Frontal cortex (tissue), 4 donors: ENCODE measurements around the gene ANXA6. TPM values are rescaled to one million over a fixed set of nuclear protein-coding genes. Genes with fewer than 3 reads are reported as not detected.
"Not testable (repeated sequence)": the region's sequence is repeated elsewhere in the genome, so short reads cannot be mapped to it uniquely, and the experiment has no call there.

Source experiments
- DNase-seq, 2 donors: peaks; one replicate each; pipeline ENCODE4 v3.0.0; 2012; ENCODE audit warnings: low spot score in 2 of 2
- FAIRE-seq: peaks from 2 replicates; lab custom pipeline; 2012; peaks lifted over from hg19 to GRCh38; lab: Jason Lieb, UNC
- total RNA-seq: library from RNA; depleted of rRNA; stranded (reverse); fragments of >200 nt; gene quantifications from one replicate; pipeline ENCODE4 v1.2.3, GENCODE V29; 2014
- donor health status: control.
- donor health status: control.
- donor health status: control.

The ANXA6 gene
- total RNA-seq: 48.9 TPM

DNA sequence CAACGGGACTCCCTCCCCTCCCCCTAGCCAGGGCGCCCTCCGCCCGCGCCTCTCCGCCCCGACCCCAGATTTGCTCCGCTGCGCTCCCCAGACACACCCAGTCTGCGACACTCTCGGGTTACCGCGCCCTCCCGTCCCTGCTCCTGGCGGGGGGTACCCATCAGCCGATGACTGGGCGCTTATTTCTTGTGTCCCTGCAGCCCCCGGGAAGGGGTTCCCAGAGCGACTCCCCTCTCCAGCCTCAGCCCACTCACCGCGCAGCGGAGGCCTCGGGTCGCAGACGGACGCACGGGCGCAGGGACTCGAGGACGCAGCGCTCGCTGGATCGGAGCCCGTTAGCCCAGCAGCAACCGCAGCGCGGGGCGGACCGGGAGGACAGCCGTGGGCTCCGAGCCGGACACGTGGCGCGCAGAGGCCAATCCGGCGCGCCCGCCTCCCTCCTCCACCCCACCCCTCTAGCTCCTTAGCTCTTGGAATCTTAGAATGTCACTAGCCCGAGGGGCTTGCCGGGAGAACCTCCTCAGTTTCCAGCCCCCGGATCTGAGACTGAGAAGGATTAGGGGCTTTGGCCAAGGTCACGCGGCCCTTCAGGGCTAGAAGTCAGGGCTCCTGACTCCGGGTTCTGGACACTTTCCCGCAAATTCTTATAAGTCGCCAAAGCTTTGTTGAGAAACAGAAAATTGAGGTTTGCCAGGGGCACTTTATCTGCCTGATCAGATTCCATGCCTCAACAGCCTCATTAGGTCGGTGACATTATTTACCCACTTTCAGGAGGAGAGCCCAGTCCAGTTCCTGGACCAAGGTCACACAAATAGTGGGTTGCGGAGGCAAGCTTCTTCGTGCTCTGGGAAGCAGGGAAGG, at the start of gene ANXA6:
TSS of gene ANXA6 (minus strand) at position 354 of the 861 bp plus-strand sequence. CDS start 9,878 bp downstream, outside the sequence.
- FAIRE-seq (no peak), DNase-seq (peak; percentile 81 to 88)

DNA sequence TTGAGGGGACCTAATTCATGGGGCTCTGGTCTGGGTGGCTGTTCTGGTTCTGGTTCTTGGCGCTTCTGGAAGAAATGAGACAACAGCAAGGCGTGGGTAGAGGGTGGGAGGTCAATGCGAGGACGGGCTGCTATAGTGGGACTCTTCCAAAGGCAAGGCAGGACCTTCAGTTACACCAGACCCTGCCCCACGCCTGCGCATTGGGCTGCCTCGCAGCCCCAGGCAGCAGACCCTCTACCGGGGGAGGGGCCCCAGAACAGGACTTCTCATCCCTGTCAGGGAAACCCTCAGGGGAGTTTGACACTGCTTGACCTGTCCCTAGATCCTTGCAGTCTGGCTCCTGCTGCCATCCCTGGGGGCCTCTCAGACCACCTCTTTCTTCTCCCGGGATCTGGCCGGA, 47.8 kb upstream of the ANXA6 start:
- no peak for FAIRE-seq

DNA sequence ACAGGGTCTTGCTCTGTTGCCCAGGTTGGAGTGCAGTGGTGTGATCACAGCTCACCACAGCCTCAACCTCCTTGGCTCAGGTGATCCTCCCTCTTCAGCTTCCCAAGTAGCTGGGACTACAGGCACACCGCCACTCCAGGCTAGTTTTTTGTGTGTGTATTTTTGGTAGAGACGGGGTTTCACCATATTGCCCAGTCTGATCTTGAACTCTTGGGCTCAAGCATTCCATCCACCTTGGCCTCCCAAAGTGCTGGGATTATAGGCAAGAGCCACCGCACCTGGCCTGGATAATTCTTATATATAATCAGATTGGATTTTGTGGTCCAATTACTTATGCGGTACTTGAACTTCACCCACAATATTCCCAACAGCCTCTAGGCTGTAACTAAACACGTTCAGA, 46.5 kb upstream of the ANXA6 start:
- FAIRE-seq (no peak), DNase-seq (no peak)

More for the DNA sequence above, 47.8 kb upstream of the ANXA6 start:
- no peak for DNase-seq

DNA sequence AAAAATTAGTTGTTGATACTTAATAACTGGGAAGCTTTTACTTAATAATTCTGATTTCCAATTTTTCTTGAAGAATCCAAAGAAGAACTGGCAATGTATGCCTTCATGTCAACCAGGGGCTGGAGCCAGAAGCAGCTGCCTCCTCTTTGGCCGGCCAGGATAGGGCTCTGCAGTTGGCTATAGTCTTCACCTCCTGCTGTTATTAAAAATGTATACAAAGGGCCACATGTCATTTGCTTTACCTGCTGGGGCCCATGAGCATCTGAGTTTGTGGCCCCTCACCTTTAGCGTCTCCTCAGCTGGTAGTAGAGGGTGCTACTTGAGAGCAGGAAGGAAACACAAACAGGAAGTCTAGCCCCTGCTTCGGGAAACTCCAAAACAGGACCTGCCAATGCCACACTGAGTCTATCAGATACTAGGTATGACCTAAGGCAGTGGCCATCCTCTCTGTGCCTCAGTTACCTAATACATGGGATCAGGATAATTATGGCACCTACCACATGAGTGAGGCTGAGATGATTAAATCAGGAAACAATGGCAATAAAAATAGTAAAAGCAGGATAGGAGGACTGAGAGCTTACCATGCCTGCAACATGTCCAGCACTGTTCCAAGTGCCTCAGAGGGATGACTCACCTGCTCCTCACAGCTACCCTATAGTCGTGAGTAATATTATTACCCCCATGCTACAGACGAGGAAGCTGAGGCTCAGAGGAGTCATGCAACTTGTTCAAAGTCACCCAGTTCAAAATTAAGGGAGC, 45.0 kb upstream of the ANXA6 start:
- DNase-seq (no peak), FAIRE-seq (no peak)

DNA sequence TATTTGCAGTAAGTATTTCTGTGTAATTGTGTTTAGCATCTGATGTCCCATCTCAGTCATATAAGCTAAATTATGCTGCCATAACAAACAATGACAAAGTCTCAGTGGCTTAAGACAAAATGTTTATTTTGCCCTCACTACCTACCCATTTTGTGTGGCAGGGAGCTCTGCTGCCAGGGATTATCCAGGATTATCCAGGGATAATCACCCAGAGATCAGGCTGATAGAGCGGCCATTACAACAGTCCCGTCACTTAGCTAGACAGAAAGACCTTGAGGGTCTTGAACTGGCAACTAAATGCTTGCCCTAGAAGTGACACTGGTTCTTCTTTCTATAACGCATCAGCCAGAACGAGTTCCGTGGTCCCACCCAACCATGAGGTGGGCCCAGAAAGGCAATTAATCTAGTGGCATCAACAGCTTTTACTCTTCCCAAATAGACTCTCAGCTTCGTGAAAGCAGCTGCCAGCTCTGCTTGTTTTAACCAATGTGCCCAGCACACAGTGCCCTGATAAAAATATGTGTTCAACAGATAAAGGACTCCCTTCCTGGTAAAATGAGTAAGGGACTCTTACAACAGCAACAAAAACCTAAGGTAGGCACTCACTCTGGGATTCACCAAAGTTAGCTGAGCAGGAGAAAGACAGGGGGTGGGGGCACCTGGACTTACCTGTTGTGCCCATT, 43.5 kb upstream of the ANXA6 start:
- no peak for FAIRE-seq
- no peak for DNase-seq

DNA sequence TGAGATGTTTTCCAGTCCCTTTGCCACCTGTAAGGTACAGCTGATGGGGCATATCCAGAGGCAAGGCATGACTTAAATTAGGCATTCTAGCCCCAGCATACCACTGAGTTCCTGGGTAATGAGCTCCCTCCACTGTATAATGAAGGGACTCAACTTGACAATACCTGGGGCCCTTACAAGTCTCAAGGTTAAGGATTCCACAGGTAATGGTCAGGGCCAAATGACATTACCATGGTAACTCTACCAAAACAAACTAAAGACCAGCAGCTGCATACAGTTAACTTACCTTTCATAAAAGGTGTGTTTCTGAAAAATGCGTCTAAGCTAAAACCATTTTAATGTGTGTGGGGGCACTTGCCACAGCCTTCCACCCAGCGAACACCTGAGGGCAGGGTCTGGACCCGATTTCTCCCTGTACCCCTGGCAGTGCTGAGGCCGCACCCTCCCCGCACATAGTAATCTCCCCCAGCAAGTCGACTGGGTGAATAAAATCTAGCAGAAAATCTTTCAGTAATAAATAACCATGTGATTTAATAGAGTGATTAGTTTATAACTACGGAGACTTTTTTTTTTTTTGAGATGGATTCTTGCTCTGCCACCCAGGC, 42.1 kb upstream of the ANXA6 start:
- FAIRE-seq (no peak), DNase-seq (no peak)

DNA sequence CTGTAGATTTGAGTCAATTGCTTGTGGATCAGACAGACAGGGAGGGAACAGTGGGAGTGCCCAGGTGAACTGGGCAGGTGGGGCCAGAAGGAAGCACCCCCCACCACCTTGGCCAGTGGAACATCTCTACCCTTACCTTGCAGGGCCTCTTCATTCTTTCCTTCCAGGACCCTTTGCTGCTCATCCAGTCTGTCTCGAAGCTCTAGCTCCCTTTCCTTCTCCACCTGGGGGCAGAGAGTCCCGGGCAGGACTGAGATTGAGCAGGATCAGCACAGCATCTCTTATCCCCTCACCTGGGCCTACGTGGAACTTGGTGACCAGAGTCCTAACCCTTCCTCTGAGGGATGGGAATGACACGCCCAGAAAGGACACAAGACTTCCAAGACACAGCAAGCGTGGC, 41.3 kb upstream of the ANXA6 start:
- DNase-seq (no peak), FAIRE-seq (no peak)

DNA sequence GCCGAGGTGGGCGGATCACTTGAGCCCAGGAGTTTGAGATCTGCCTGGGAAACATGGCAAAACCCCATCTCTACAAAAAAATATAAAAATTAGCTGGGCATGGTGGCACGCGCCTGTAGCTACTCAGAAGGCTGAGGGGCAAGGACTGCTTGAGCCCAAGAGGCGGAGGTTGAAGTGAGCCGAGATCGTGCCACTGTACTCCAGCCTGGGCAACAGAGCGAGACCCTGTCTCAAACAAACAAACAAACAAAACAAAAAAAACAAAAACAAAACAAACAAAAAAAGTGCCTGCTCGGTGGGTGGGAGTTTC, 39.7 kb upstream of the ANXA6 start:
- not testable (repeated sequence) for FAIRE-seq

DNA sequence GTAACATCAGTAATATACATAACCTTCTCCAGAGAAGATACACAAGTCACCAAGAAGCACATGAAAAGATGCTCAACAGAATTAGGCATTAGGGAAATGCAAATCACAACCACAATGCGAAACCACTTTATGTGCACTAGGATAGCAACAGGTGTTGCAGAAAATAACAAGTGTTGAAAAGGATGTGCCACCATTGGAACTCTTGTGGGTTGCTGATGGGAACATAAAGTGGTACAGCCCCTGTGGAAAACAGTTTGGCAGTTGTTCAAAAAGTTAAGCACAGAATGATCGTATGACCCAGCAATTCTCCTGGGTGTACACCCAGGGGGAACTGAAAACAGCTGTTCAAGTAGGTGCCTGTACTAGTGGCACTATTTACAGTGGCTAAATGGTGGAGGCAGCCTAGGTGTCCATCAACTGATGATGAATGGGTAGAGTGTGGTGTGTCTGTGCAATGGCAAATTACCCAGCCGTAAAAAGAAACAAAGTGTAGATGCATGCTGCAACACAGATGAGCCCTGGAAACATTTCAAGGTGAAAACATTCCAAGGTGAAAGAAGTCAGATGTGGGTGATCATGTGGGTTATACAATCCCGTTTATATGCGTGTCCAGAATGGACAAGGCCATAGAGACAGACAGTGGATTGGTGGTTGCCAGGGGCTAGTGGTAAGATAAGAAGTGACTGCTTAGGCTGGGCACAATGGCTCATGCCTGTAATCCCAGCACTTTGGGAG, 39.1 kb upstream of the ANXA6 start:
- FAIRE-seq: no peak
- no peak for DNase-seq

More for the DNA sequence above, 39.7 kb upstream of the ANXA6 start:
- not testable (repeated sequence) for DNase-seq

DNA sequence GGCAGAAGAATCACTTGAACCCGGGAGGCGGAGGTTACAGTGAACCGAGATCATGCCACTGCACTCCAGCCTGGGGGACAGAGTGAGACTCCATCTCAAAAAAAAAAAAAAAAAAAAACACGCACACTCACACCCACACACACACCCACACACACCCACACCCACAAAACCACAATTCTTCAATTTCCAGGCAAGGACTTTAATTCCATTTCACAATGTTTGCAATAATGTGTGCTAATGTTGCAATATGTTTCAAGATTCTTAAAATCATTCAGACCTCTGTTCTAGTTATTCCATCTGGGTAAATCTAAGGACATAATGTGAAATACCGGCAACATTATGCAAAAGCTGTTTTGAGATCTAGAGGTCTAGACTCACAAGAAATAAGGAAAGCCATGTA, 38.0 kb upstream of the ANXA6 start:
- DNase-seq (no peak), FAIRE-seq (no peak)

DNA sequence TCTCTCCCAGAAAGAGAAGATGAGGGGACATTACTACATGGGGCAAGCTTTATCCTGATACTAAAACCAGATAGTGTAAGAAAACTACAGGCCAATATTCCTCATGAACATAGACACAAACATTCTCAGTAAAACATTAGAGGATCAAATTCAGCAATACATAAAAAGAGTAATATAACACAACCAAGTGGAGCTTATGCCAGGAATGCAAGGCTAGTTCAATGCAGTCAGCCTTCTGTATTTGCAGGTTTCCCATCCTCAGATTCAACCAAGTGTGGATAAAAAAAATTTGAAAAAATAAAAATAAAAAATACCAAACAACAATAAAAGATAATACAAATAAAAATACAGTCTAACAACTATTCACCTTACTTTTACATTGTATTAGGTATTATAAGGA, 35.0 kb upstream of the ANXA6 start:
- DNase-seq (no peak), FAIRE-seq (no peak)

DNA sequence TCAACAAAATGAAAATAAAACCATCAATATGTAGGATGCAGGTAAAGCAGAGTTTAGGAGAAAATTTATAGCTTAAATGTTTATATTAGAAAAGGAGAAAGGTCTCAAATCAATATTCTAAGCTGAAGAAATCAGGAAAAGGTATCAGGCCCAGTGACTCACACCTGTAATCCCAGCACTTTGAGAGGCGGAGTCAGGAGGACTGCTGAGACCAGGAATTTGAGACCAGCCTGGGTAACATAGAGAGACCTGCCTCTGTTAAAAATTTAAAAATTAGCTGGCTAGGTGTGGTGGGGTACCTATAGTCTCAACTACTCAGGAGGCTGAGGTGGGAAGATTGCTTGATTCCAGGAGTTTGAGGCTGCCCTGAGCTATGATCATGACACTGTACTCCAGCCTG, 34.1 kb upstream of the ANXA6 start:
- no peak for DNase-seq
- no peak for FAIRE-seq

DNA sequence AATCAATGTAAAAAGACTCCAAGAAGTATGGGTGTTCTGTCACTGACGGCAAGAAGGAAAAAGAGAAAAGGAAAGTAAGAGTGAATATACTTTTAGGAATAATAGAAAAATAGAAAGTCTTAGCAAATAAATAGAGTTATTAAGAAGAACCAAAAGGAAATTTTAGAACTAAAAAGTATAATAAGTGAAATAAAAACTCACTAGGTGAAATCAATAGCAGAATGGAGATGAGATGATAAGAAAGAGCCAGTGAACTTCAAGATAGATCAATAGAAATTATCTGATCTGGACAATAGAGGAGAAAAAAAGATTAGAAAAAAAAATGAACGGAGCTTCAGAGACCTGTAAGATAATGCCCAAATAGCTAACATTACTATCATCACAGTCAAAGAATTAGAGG, 31.6 kb upstream of the ANXA6 start:
- FAIRE-seq: no peak

DNA sequence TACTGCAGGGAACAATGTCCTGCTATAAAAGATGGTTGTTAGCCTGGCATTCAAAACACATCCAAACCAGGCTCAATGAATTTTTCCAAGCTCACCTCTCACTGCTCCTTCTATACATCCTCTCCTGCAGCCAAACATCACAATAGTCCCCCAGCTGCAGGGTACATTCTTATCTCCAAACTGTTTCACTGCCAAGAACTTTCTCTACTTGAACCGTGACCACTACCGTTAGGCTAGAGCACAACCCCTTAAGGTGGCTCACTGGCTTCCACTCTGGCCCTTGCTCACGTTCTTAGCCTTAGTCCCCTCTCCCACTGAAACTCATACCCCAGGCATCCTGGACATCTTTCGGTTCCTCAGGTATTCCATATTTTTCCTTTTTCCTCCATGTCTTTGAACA, 29.0 kb upstream of the ANXA6 start:
- no peak for DNase-seq
- no peak for FAIRE-seq

More for the DNA sequence above, 31.6 kb upstream of the ANXA6 start:
- DNase-seq: no peak

DNA sequence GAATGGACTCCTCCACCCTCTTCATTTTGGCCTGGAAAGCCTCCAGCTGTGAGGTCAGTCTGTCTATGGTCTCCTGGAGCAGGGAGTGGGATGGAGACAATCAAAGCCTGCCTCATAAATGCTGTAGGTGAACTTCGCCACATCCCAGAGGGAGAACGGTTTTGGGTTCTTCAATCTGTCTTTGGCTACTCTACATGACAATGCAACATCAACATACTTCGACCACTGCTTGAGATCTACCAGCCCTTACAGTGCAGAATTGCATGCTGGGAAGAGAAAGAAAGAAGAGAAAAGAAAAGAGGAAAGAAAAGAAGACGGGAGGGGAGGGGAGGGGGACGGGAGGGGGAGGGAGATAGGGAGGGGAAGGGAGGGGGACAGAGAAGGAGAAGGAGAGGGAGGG, 28.5 kb upstream of the ANXA6 start:
- no peak for FAIRE-seq
- no peak for DNase-seq

DNA sequence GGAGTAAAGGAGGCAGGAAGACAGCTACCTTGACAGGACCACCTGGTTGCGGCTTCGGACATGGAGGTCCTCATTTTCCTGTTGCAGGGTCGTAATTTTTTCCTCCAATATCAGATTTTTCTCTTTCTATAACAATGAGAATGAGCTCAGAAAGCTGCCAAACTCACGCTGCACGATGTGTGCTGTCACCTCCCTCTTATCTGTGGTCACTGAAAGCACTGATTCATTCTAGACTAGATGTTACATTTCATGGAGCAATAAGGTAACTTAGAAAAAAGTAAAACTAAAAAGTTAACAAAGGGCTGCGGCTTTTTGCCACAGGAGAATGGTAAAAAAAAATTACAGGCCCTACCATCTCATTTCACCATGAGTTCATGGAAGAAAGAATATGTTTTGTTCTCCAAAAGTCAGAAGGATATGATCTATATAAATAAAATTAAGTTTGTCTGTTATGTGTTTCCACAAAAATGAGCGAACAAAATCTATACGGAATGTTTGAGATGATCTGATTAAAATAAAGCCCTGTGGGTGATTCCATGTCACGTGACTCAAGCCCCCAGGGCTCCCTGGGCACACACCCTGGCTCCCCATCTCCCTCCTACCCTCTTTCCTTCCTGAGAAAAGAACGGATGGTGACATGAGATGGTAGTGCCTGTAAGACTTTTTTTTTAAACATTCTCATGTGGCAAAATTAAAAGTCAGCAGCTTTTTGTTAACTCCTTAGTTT, 26.9 kb upstream of the ANXA6 start:
- FAIRE-seq: no peak
- DNase-seq: no peak

DNA sequence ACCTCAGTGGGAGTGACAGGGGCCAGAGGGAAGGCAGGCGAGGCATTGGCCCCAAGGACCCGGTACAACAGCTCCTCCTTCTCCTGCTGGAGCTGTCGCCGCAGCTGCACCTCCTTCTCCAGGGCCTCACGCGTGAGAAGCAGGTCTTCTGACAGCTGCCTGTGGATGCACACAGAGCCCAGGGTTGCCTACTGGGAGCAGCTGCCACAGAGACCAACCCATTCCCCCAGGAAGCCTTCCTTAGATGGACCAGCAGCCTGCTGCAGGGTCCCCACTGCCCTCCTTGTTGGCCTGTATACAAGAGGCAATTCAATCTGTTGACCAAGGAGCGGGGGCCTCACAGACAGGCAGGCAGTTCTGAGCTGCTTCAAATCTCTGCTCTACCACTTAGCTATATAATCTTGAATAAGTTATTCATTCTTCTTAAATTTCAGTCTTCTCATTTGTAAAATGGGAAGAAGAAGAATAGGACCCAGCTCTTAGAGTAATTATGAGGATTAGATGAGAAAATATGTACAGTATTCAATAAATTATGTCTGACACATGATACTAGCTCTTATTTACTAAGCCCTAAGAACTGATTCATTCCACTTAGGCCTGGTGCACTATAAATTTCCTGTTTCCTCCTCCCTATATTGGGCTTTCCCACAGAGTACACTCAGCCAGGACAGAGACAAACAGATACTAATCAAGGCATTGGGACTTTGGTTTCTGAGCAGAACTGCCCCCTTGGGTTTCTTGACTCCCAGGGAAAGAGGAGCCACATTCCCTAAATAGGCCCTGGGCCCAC, 26.1 kb upstream of the ANXA6 start:
- no peak for FAIRE-seq
- no peak for DNase-seq

DNA sequence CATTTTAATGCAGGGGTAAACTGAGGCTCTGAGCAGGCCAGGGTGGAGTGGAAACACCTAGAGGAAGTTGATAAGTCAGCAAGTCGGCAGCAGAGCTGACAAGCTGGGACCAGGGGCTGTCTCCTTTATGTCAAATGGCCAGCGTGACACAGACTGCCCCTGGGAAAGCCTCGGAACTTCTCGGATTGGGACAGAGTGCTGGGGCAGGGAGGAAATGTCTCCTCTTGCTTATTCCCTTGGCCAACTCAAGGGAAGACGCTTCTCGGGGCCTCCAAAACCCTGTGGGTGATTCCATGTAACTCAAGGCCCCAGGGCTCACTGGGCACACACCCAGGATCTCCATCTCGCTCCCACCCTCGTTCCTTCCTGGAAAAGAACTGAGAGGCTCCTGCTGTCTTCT, 25.4 kb upstream of the ANXA6 start:
- DNase-seq (no peak), FAIRE-seq (no peak)
